ENCODE data around the gene MRTFA. TPM values are rescaled to one million over a fixed set of nuclear protein-coding genes. Genes with fewer than 3 reads are reported as not detected.
"Not testable (repeated sequence)": the region's sequence is repeated elsewhere in the genome, so short reads cannot be mapped to it uniquely, and the experiment has no call there.

MRTFA gene
- total and polyA plus RNA-seq, 8 donors: 22.5 to 58.0 (median 26.5) TPM

- Histone ChIP-seq H3K27me3 (no peaks in the 10 kb centered on the region), H3K9me3 (no peaks in the 10 kb centered on the region), H3K4me1 (peaks cover 36 to 67% of the 10 kb centered on the region in 2 donors), H3K36me3 (no peaks in the 10 kb centered on the region), H3K4me3 (no peak overlapping the region), H3K27ac (peak overlapping the region; percentile 82 to 89)
- peak; percentile 77 for ATAC-seq
- peak in 3 of 4 donors; percentile 45 to 93 (median 82) for DNase-seq
- TF ChIP-seq, protein P1, sequence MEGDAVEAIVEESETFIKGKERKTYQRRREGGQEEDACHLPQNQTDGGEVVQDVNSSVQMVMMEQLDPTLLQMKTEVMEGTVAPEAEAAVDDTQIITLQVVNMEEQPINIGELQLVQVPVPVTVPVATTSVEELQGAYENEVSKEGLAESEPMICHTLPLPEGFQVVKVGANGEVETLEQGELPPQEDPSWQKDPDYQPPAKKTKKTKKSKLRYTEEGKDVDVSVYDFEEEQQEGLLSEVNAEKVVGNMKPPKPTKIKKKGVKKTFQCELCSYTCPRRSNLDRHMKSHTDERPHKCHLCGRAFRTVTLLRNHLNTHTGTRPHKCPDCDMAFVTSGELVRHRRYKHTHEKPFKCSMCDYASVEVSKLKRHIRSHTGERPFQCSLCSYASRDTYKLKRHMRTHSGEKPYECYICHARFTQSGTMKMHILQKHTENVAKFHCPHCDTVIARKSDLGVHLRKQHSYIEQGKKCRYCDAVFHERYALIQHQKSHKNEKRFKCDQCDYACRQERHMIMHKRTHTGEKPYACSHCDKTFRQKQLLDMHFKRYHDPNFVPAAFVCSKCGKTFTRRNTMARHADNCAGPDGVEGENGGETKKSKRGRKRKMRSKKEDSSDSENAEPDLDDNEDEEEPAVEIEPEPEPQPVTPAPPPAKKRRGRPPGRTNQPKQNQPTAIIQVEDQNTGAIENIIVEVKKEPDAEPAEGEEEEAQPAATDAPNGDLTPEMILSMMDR (IDR thresholded peaks at IDR 0.05): no peak
- intact Hi-C loops (cut with DNase I): no loop called here
Measured at GRCh38 chr22:40509401-40510134, 127.0 kb downstream of the MRTFA start.

DNA sequence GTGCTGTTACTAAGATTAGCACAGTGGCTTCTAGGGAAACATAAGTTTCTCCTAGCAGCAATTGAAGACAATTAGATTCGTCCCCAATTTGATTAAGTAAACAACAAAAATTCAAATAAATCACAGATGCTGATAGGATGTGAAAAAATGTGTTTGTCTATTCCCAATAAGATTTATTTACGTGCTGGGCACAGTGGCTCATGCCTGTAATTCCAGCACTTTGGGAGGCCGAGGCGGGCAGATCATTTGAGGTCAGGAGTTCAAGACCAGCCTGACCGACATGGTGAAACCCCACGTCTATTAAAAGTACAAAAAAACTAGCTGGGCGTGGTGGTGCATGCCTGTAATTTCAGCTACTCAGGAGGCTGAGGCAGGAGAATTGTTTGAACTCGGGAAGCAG is 128.5 kb downstream of the MRTFA start:
- DNase-seq; intact Hi-C loops (cut with DNase I); H3K36me3 ChIP-seq; H3K4me3 ChIP-seq; H3K9me3 ChIP-seq; ATAC-seq; H3K27me3 ChIP-seq: not testable (repeated sequence)
- peaks cover 36 to 73% of the 10 kb centered on the region in 2 donors for H3K4me1 ChIP-seq
- H3K27ac ChIP-seq: peak overlapping the region; percentile 82 to 89

DNA sequence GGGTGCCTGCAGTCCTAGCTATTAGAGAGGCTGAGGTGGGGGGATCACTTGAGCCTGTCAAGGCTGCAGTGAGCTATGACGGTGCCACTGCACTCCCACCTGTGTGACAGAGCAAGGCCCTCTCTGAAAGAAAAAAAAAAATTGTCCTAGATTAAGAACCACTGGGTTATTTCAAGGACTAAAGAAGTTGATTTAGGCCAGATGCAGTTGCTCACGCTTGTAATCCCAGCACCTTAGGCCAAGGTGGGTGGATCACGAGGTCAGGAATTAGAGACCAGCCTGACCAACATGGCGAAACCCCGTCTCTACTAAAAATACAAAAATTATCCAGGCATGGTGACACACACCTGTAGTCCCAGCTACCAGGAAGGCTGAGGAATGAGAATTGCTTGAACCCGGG is 129.0 kb downstream of the MRTFA start:
- ATAC-seq (no peak), DNase-seq (no peak)
- Histone ChIP-seq H3K9me3 (no peaks in the 10 kb centered on the region), H3K4me3 (no peak overlapping the region), H3K27ac (peak overlapping the region; percentile 5 to 44), H3K36me3 (no peaks in the 10 kb centered on the region), H3K27me3 (no peaks in the 10 kb centered on the region), H3K4me1 (peaks cover 36 to 67% of the 10 kb centered on the region in 2 donors)
- TF ChIP-seq, protein P1 (IDR thresholded peaks at IDR 0.05): no peak
- intact Hi-C loops (cut with DNase I): no loop called here

DNA sequence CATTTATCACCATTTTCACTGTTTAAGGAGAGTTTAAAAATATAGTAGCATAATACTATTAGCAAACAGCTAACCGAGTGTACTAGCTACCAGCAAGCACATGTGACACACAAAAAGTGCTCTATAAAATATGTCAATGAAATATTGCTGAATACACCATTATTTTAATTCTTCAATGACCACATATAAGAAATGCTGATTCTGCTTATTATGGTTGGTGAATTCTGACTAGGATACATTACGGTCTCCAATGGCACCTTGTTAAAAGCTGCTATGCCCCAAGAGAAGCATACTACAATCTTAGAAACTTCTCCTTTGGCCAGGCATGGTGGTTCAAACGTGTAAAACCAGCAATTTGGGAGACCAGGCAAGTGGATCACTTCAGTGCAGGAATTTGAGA is 129.8 kb downstream of the MRTFA start:
- TF ChIP-seq, protein P1 (IDR thresholded peaks at IDR 0.05): no peak
- intact Hi-C loops (cut with DNase I): no loop called here
- ATAC-seq: no peak

DNA sequence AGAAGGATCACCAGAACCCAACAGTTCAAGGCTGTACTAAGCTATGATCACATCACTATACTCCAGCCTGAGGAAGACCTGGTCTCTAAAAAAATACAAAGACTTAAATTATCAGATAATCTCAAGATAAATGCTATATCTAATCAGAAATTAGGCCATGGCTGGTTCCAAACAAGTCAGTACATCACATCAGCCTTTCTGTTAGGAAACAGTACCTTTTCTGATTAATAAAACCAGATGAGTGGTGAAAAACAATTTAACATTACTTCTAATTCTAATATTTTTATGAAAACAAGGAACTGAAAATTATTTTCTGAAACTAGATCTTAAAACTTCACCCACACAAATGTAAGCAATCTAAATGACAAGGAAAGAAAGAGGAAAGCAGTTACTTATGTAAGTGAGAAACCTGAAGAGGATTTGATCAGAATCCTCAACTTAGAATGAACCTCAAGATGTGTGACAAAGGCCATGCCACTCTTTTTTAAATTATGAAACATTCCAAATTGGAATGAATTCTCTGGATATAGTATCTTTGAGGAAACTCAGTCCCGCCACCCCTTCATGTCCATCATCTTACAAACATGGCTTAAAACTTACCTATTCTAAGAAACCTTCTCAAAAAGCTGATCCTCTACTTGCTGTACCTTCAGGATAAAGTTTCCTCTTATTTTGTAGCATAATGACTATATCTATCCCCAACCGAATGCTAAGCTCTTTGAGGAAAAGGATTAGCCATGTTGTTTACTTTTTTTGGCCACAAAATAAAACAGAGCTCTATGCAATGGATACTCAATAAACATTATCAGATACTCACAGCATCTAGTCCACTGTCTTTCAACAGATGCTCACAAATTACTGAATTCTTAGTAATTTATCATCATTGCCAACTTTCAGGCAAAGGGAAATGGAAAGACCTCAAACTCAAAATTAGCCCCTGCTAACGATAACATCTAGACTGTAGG is 132.0 kb downstream of the MRTFA start:
- no peak overlapping the region for H3K4me3 ChIP-seq
- DNase-seq: no peak
- intact Hi-C loops (cut with DNase I): no loop called here
- no peaks in the 10 kb centered on the region for H3K36me3 ChIP-seq
- no peak overlapping the region for H3K27ac ChIP-seq
- H3K27me3 ChIP-seq: no peaks in the 10 kb centered on the region
- TF ChIP-seq, protein P1 (IDR thresholded peaks at IDR 0.05): no peak
- peaks cover 25 to 54% of the 10 kb centered on the region in 2 donors for H3K4me1 ChIP-seq
- no peak for ATAC-seq
- H3K9me3 ChIP-seq: no peaks in the 10 kb centered on the region

More for the DNA sequence above, 129.8 kb downstream of the MRTFA start:
- DNase-seq: no peak
- H3K36me3 ChIP-seq: no peaks in the 10 kb centered on the region
- peaks cover 36 to 66% of the 10 kb centered on the region in 2 donors for H3K4me1 ChIP-seq
- peak overlapping the region in 1 of 2 donors; percentile 5 for H3K27ac ChIP-seq
- H3K9me3 ChIP-seq: no peaks in the 10 kb centered on the region
- H3K4me3 ChIP-seq: no peak overlapping the region
- no peaks in the 10 kb centered on the region for H3K27me3 ChIP-seq

Data from left lung (tissue), 10 donors.